Endodermal cell (in vitro differentiated cells): ENCODE results near the gene NHLH1. TPM values are rescaled to one million over a fixed set of nuclear protein-coding genes. Genes with fewer than 3 reads are reported as not detected.

Source experiments
- DNase-seq: peaks from one replicate; pipeline ENCODE4 v3.0.0-alpha.2; 2017
- H3K27ac ChIP-seq: 2 replicates; pipeline ENCODE4 v1.5.1; 2013; ENCODE audit warnings: mild to moderate bottlenecking, low read depth, low read length, moderate library complexity
- H3K27me3 ChIP-seq: 2 replicates; pipeline ENCODE4 v1.6.1; 2013; ENCODE audit warnings: mild to moderate bottlenecking, low read length, moderate library complexity; ENCODE audit not compliant: insufficient read depth, control insufficient read depth, poor library complexity, severe bottlenecking
- H3K36me3 ChIP-seq: 2 replicates; pipeline ENCODE4 v1.7.0; 2013; ENCODE audit warnings: mild to moderate bottlenecking, low read length, moderate library complexity; ENCODE audit not compliant: control insufficient read depth, insufficient read depth
- H3K4me1 ChIP-seq: one replicate; pipeline ENCODE4 v1.7.0; 2013; ENCODE audit warnings: low read length; ENCODE audit not compliant: control insufficient read depth, insufficient read depth
- H3K4me3 ChIP-seq: 2 replicates; pipeline ENCODE4 v1.5.1; 2013; ENCODE audit warnings: mild to moderate bottlenecking, low read length, moderate library complexity
- H3K9ac ChIP-seq: 2 replicates; pipeline ENCODE4 v1.6.1; 2013; ENCODE audit warnings: mild to moderate bottlenecking, low read length, moderate library complexity; ENCODE audit not compliant: poor library complexity, severe bottlenecking; ENCODE audit errors: extremely low read depth
- H3K9me3 ChIP-seq: 2 replicates; pipeline ENCODE4 v1.6.1; 2013; ENCODE audit warnings: mild to moderate bottlenecking, low read length, moderate library complexity; ENCODE audit not compliant: control insufficient read depth
- H3K27ac Mint-ChIP-seq: 2 replicates; pipeline ENCODE4 v1.8.0; 2020; ENCODE audit warnings: mixed read lengths
- H3K27me3 Mint-ChIP-seq: 2 replicates; pipeline ENCODE4 v1.8.0; 2021; ENCODE audit warnings: mild to moderate bottlenecking, mixed read lengths; ENCODE audit not compliant: insufficient read depth
- H3K36me3 Mint-ChIP-seq: 2 replicates; pipeline ENCODE4 v1.8.0; 2020; ENCODE audit warnings: low read depth, mixed read lengths
- H3K4me1 Mint-ChIP-seq: 2 replicates; pipeline ENCODE4 v1.8.0; 2020; ENCODE audit warnings: mixed read lengths
- H3K4me3 Mint-ChIP-seq: 2 replicates; pipeline ENCODE4 v1.8.0; 2020; ENCODE audit warnings: mild to moderate bottlenecking, moderate library complexity, mixed read lengths
- H3K9me3 Mint-ChIP-seq: 2 replicates; pipeline ENCODE4 v1.8.0; 2020; ENCODE audit warnings: mild to moderate bottlenecking, mixed read lengths
- WGBS, 2 experiments: methylation state at CpG; one replicate each; pipeline versions ENCODE4 v1.1.5 to v1.1.7; 2013; ENCODE audit warnings: missing lambda C conversion rate in 2 of 2, mixed read lengths in 1 of 2; ENCODE audit not compliant: insufficient coverage in 1 of 2, insufficient read length in 1 of 2; 5-methylcytosine and 5-hydroxymethylcytosine counted together
- total RNA-seq, 2 donors: library from RNA; stranded (reverse); fragmentation: NEBNext Ultra II Directional in 1 of 2; extraction: Animal tissue kit (Norgen Biotek cat#: 25700) in 1 of 2; gene quantifications; 2 replicates in 1 of 2; 3 replicates in 1 of 2; pipeline ENCODE4 v1.2.1, GENCODE V29; 2021
- TF ChIP-seq, protein P1 (sequence below): fragments of 200-600 bp; sonication (generic); conservative IDR thresholded peaks from 2 replicates; pipeline ENCODE4 v1.5.0; 2021; ENCODE audit warnings: antibody characterized with exemption, mild to moderate bottlenecking

The NHLH1 gene
- total RNA-seq, 2 donors from 2014 or later, result 0.31 to 0.57 TPM

DNA sequence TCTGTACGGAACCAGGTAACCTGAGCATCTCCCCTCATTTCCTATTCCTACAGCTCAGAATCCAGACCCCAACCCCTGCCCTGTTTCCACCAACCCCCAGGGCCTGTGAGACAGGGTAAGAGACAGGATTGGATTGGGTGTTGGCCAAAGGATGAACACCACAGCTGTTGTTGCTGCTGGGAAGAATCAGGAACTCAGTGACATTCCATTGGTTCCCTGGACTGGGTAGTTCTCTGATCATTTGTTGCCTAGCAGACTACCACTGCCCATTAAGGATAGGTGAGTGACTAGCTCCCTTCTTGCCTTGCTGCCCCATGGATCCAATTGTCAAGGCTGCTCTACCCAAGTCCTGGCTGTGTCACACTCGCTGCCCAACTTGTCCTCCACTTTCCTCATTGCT lies 13.6 kb upstream of the NHLH1 start:
- Mint-ChIP-seq H3K9me3 (no peaks in the 10 kb centered on the region), H3K4me3 (no peak overlapping the region), H3K36me3 (peaks cover 86% of the 10 kb centered on the region), H3K27me3 (no peaks in the 10 kb centered on the region), H3K27ac (no peak overlapping the region), H3K4me1 (no peaks in the 10 kb centered on the region)
- 88 to 89% methylated on average over 1 to 2 of the region's 2 CpGs for WGBS, 2 experiments
- no peak for DNase-seq
- TF ChIP-seq, protein P1, sequence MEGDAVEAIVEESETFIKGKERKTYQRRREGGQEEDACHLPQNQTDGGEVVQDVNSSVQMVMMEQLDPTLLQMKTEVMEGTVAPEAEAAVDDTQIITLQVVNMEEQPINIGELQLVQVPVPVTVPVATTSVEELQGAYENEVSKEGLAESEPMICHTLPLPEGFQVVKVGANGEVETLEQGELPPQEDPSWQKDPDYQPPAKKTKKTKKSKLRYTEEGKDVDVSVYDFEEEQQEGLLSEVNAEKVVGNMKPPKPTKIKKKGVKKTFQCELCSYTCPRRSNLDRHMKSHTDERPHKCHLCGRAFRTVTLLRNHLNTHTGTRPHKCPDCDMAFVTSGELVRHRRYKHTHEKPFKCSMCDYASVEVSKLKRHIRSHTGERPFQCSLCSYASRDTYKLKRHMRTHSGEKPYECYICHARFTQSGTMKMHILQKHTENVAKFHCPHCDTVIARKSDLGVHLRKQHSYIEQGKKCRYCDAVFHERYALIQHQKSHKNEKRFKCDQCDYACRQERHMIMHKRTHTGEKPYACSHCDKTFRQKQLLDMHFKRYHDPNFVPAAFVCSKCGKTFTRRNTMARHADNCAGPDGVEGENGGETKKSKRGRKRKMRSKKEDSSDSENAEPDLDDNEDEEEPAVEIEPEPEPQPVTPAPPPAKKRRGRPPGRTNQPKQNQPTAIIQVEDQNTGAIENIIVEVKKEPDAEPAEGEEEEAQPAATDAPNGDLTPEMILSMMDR, result no peak
- no peak overlapping the region for H3K4me3 ChIP-seq
- H3K27ac ChIP-seq, result no peak overlapping the region
- no peaks in the 10 kb centered on the region for H3K4me1 ChIP-seq
- no peak overlapping the region for H3K9ac ChIP-seq
- H3K36me3 ChIP-seq, result peaks cover 99% of the 10 kb centered on the region
- H3K9me3 ChIP-seq, result no peaks in the 10 kb centered on the region
- no peaks in the 10 kb centered on the region for H3K27me3 ChIP-seq

DNA sequence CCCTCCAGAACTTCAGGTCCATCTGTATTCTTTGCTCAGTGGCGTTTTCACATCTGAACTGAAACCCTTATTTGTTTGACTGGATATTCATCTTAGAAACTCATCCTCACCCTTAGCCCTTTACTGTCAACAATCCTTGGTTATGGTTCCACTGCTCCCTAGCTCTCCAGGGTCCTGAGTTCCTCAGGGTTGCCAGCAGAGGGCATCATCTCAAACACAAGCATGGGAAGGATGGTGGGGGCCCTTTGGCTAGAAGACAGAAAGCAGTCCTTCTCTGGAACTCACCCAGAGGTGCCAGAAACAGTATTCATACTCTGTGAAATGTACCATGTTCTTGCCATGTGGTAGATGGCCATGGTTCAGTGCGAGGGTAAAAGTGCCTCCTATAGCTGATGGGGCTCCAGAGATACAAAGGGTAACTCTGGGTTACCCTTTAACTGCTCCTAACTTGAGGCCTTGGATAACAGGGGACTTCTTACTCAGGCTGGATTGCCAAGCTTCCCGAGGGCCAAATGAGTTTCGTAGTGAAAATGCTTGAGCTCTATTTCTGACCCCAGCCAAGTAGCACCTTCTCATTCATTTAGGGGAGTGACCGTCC lies 12.4 kb upstream of the NHLH1 start:
- TF ChIP-seq, protein P1, result peak; percentile 86
- Mint-ChIP-seq H3K4me3 (no peak overlapping the region), H3K27me3 (no peaks in the 10 kb centered on the region), H3K4me1 (no peaks in the 10 kb centered on the region), H3K36me3 (peaks cover 88% of the 10 kb centered on the region), H3K27ac (no peak overlapping the region), H3K9me3 (no peaks in the 10 kb centered on the region)
- Histone ChIP-seq H3K4me1 (no peaks in the 10 kb centered on the region), H3K4me3 (no peak overlapping the region), H3K27me3 (no peaks in the 10 kb centered on the region), H3K36me3 (peaks cover 94% of the 10 kb centered on the region), H3K9me3 (no peaks in the 10 kb centered on the region), H3K9ac (no peak overlapping the region), H3K27ac (no peak overlapping the region)
- WGBS, 2 experiments, result 71 to 86% methylated on average over 4 to 5 of the region's 5 CpGs
- DNase-seq, result peak; percentile 80

DNA sequence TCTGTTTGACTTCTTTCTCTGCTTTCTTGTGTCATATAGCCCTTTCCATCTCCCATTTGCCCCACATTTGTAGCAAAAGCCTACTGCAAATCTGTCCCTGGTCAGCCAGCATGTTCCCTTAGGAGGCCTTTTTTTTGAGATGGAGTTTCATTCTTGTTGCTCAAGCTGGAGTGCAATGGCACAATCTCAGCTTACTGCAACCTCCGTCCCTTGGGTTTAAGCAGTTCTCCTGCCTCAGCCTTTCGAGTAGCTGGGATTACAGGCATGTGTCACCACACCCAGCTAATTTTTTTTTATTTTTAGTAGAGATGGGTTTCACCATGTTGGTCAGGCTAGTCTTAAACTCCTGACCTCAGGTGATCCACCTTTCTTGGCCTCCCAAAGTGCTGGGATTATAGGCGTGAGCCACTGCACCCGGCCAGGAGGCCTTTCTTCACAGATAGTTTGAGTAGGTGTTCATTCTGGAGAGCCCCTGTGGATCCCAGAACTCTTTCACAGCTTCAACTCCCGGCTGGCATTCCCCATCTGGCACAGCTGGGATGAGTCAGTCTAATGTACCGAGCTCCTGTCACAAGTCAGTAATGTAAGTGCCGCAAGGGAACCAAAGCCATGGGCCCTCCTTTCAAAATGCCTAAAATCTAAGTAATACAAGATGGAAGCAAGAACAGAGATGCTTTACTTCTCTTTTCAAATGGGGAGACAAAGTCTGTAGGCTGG lies 9.4 kb upstream of the NHLH1 start:
- no peak for DNase-seq
- no peak overlapping the region for H3K27ac Mint-ChIP-seq
- no peaks in the 10 kb centered on the region for H3K4me1 ChIP-seq
- TF ChIP-seq, protein P1, result no peak
- H3K27me3 Mint-ChIP-seq, result no peaks in the 10 kb centered on the region
- H3K4me3 Mint-ChIP-seq, result no peak overlapping the region
- H3K4me3 ChIP-seq, result no peak overlapping the region
- H3K9me3 ChIP-seq, result no peaks in the 10 kb centered on the region
- WGBS, 2 experiments, result 96 to 100% methylated on average over 4 to 7 of the region's 7 CpGs
- H3K27me3 ChIP-seq, result no peaks in the 10 kb centered on the region
- peaks cover 4% of the 10 kb centered on the region for H3K4me1 Mint-ChIP-seq
- no peak overlapping the region for H3K9ac ChIP-seq
- H3K36me3 ChIP-seq, result peaks cover 79% of the 10 kb centered on the region
- peaks cover 69% of the 10 kb centered on the region for H3K36me3 Mint-ChIP-seq
- no peak overlapping the region for H3K27ac ChIP-seq
- H3K9me3 Mint-ChIP-seq, result no peaks in the 10 kb centered on the region
